GM12878 (cell line): Measurements from ENCODE around the gene SETSIP.

ENCODE experiments used
- ATF3 ChIP-seq: IDR thresholded peaks from 2 replicates; pipeline ENCODE4 v1.6.1; 2011; ENCODE audit warnings: low read depth, mild to moderate bottlenecking, low read length, moderate library complexity, borderline replicate concordance; ENCODE audit errors: extremely low read depth
- CBX3 ChIP-seq: fragments of 200-600 bp; sonication (generic); IDR thresholded peaks from 2 replicates; pipeline ENCODE4 v1.6.1; 2016; ENCODE audit warnings: low read depth, borderline replicate concordance
- CTCF ChIP-seq, 3 experiments: IDR thresholded peaks in 2 of 3; conservative IDR thresholded peaks in 1 of 3; 2 replicates each; pipeline ENCODE4 v1.5.1; 2011; ENCODE audit warnings: low read depth in 3 of 3, low read length in 3 of 3, mild to moderate bottlenecking in 3 of 3, control low read depth in 2 of 3, moderate library complexity in 2 of 3, inconsistent platforms in 1 of 3, mixed read lengths in 1 of 3; ENCODE audit not compliant: control insufficient read depth in 2 of 3, insufficient read depth in 1 of 3; ENCODE audit errors: extremely low read depth in 1 of 3
- EP300 ChIP-seq, 2 experiments: fragments of 150-350 bp in 1 of 2; IDR thresholded peaks; 2 replicates each; pipeline ENCODE4 v1.6.1; 2011 to 2012; ENCODE audit warnings: low read depth in 2 of 2, low read length in 2 of 2, borderline replicate concordance in 1 of 2, improper control_type of control experiment in 1 of 2, inconsistent platforms in 1 of 2; ENCODE audit not compliant: control insufficient read depth in 1 of 2
- EZH2 ChIP-seq: IDR thresholded peaks from 2 replicates; pipeline ENCODE4 v1.6.1; 2012; ENCODE audit warnings: low read depth, mild to moderate bottlenecking, control low read depth, inconsistent platforms, low read length, borderline replicate concordance; ENCODE audit not compliant: control insufficient read depth
- RAD21 ChIP-seq: IDR thresholded peaks from 2 replicates; pipeline ENCODE4 v1.6.1; 2011; ENCODE audit warnings: mild to moderate bottlenecking, low read depth, low read length, moderate library complexity; ENCODE audit not compliant: insufficient read depth
- SUZ12 ChIP-seq: fragments of 200-600 bp; sonication (generic); IDR thresholded peaks from one replicate; pipeline ENCODE4 v1.6.1; 2018; ENCODE audit warnings: antibody characterized with exemption, mild to moderate bottlenecking; ENCODE audit not compliant: unreplicated experiment

- TF ChIP-seq CBX3 (no peak), SUZ12 (no peak), CTCF (IDR thresholded peaks at IDR 0.05 in 2 of 3, conservative IDR thresholded peaks at IDR 0.05 in 1 of 3; ENCODE audit: control insufficient read depth in 2 of 3, extremely low read depth in 1 of 3, insufficient read depth in 1 of 3, low read depth in 3 of 3, low read length in 3 of 3) (no peak), ATF3 (no peak), RAD21 (no peak), EP300 (IDR thresholded peaks at IDR 0.05; ENCODE audit: borderline replicate concordance in 1 of 2, control insufficient read depth in 1 of 2, low read depth in 2 of 2, low read length in 2 of 2) (no peak), EZH2 (no peak)
Observed at GRCh38 chr1:92094595-92094994, 19.4 kb upstream of the SETSIP start.
